Osteoblast (primary cell): Measurements from ENCODE around the gene SH2B3. TPM values are rescaled to one million over a fixed set of nuclear protein-coding genes. Genes with fewer than 3 reads are reported as not detected.
A peak's percentile ranks its signal among the peaks of the same experiment; 100 is the strongest.

Experiments used
- DNase-seq: peaks from one replicate; pipeline ENCODE4 v3.0.0; 2011; ENCODE audit warnings: low spot score, mixed read lengths; ENCODE audit not compliant: insufficient read length; ENCODE audit errors: missing footprints
- H2AFZ ChIP-seq: 2 replicates; pipeline ENCODE4 v1.6.0; 2011; ENCODE audit warnings: mild to moderate bottlenecking, low read length
- H3K27ac ChIP-seq: 2 replicates; pipeline ENCODE4 v1.5.1; 2011; ENCODE audit warnings: mild to moderate bottlenecking, low read depth, low read length, moderate library complexity
- H3K27me3 ChIP-seq: 2 replicates; pipeline ENCODE4 v1.6.0; 2012; ENCODE audit warnings: mild to moderate bottlenecking, control low read depth, inconsistent platforms, low read length, moderate library complexity; ENCODE audit not compliant: insufficient read depth
- H3K36me3 ChIP-seq: 2 replicates; pipeline ENCODE4 v1.5.1; 2011; ENCODE audit warnings: mild to moderate bottlenecking, low read length, control low read depth, moderate library complexity; ENCODE audit not compliant: insufficient read depth
- H3K4me1 ChIP-seq: 2 replicates; pipeline ENCODE4 v1.5.1; 2011; ENCODE audit warnings: mild to moderate bottlenecking, low read length, control low read depth, moderate library complexity; ENCODE audit not compliant: insufficient read depth
- H3K4me2 ChIP-seq: 2 replicates; pipeline ENCODE4 v1.6.0; 2011; ENCODE audit warnings: mild to moderate bottlenecking, low read length; ENCODE audit not compliant: insufficient read depth
- H3K4me3 ChIP-seq: fragments of 200-600 bp; sonication (generic); 3 replicates; pipeline ENCODE4 v1.5.1; 2012; ENCODE audit warnings: mild to moderate bottlenecking, low read length, inconsistent platforms; ENCODE audit not compliant: insufficient read depth
- H3K79me2 ChIP-seq: 2 replicates; pipeline ENCODE4 v1.6.0; 2012; ENCODE audit warnings: mild to moderate bottlenecking, low read length, control low read depth, inconsistent platforms; ENCODE audit not compliant: insufficient read depth
- H3K9me3 ChIP-seq: 2 replicates; pipeline ENCODE4 v1.5.1; 2011; ENCODE audit warnings: low read depth, low read length, control low read depth
- H4K20me1 ChIP-seq: 2 replicates; pipeline ENCODE4 v1.6.0; 2012; ENCODE audit warnings: mild to moderate bottlenecking, low read length, control low read depth; ENCODE audit not compliant: insufficient read depth
- CTCF ChIP-seq: IDR thresholded peaks from 2 replicates; pipeline ENCODE4 v1.5.1; 2011; ENCODE audit warnings: mild to moderate bottlenecking, low read depth, low read length, moderate library complexity; ENCODE audit errors: extremely low read depth
- total RNA-seq: library from RNA; depleted of rRNA; stranded (reverse); fragments of >200 nt; gene quantifications from 2 replicates; pipeline ENCODE4 v1.2.3, GENCODE V29; 2012

SH2B3 gene
- total RNA-seq, 1 donor: 51.4 TPM

GRCh38 chr12:111453071-111453989, 47.6 kb downstream of the SH2B3 start:
- peaks cover 22% of the 10 kb centered on the region for H4K20me1 ChIP-seq
- H3K4me3 ChIP-seq: no peak overlapping the region
- no peak overlapping the region for H2AFZ ChIP-seq
- H3K9me3 ChIP-seq: no peaks in the 10 kb centered on the region
- H3K27me3 ChIP-seq: no peaks in the 10 kb centered on the region
- TF ChIP-seq CTCF: no peak
- H3K4me1 ChIP-seq: peaks cover 11% of the 10 kb centered on the region
- no peak overlapping the region for H3K27ac ChIP-seq
- DNase-seq: peak; percentile 41
- H3K79me2 ChIP-seq: peaks cover 24% of the 10 kb centered on the region
- H3K36me3 ChIP-seq: peaks cover 93% of the 10 kb centered on the region
- H3K4me2 ChIP-seq: no peak overlapping the region

- H3K9me3 ChIP-seq: no peaks in the 10 kb centered on the region
- peaks cover 31% of the 10 kb centered on the region for H3K79me2 ChIP-seq
- TF ChIP-seq CTCF: no peak
- H2AFZ ChIP-seq: no peak overlapping the region
- H3K36me3 ChIP-seq: peaks cover 88% of the 10 kb centered on the region
- no peak overlapping the region for H3K4me2 ChIP-seq
- H3K4me1 ChIP-seq: peaks cover 15% of the 10 kb centered on the region
- H4K20me1 ChIP-seq: peaks cover 22% of the 10 kb centered on the region
- H3K4me3 ChIP-seq: no peak overlapping the region
- H3K27ac ChIP-seq: peak overlapping the region; percentile 3
- no peaks in the 10 kb centered on the region for H3K27me3 ChIP-seq
- peak; percentile 27 for DNase-seq
Observed at GRCh38 chr12:111454311-111454710, 48.6 kb downstream of the SH2B3 start.

DNA sequence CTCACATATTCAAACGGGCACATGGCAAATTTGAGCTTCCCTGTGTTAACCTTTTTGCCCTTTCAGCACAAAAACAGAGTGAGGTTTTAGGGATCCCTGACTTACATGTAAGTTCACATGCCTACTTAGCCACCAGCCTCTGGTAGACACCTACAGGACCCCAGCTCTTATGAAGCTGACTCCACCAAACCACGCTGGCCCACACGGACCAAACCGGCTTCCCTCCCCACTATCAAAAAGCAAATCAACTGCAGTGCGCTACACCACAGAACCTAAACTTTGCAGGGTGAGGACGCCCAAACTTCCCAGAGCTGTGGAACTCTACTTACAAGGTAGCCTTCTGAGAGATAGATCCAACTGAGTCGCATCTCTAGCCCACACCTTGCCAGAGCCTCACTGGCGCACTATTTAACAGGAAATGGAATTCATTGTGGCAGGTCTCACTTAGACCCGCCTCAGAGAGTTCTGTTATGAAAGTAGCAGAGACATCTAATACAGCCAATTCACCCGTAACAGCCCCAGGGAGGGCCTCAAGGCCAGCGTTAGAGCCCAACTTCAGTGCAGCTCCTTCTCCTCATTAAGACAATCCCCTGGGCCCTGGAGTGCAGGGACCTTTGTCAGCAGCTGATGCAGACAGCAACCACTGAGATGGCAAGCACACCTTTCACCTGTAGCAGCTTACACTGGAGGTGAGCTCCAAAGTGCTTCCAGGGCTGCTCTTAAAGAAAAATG, 49.2 kb downstream of the SH2B3 start:
- peaks cover 31% of the 10 kb centered on the region for H3K79me2 ChIP-seq
- peaks cover 22% of the 10 kb centered on the region for H4K20me1 ChIP-seq
- peak overlapping the region; percentile 12 for H3K4me2 ChIP-seq
- no peak for TF ChIP-seq CTCF
- no peaks in the 10 kb centered on the region for H3K27me3 ChIP-seq
- H3K4me1 ChIP-seq: peaks cover 15% of the 10 kb centered on the region
- peaks cover 84% of the 10 kb centered on the region for H3K36me3 ChIP-seq
- no peak overlapping the region for H2AFZ ChIP-seq
- H3K9me3 ChIP-seq: no peaks in the 10 kb centered on the region
- H3K27ac ChIP-seq: peak overlapping the region; percentile 67
- H3K4me3 ChIP-seq: no peak overlapping the region
- peak; percentile 64 for DNase-seq
